ENCODE data around the gene ACOT11. TPM values are rescaled to one million over a fixed set of nuclear protein-coding genes. Genes with fewer than 3 reads are reported as not detected.

Gene ACOT11
- total RNA-seq, 1 donor from 2014 or later, result 0.51 TPM

DNA sequence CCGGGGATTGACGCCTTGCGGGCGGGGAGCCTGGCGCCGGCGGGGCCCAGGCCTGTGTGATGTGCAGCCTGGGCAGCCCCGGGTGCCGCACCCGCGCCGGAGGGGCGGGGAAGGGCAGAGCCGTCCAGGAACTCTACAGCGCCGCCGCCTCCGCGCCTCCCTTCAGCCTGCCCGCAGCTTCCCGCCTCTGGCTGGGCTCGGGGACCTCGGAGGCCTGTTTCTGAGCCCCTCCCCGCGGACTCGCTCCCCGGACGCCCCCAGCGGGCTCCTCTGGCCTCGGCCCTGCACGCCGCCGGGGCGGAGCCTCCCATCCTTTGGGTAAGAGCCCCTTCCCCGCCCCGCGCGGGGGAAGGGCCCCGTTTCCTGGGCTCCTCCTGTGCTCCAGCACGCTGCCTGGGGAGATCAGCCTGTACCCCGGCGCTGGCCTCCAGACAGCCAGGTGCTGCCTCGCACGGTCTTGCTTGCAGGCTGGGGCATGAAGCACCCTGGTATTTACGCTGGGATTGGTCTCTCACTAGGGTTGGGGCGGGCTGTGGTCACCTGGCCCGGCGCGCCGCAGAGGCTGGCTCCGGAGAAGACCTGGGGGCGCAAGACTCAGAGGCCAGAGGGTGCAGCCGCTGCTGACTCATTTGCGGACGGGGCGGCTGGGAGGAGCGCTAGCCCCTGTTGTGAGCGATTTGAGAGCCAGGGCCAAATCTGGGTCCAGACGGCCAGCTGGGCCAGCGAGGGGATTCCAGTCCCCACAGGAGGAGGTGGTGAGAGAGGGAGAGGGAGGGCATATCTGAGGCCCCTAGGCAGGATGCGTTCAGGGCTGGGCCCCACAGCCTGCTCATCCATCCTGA, 5.7 kb upstream of the ACOT11 start:
- Histone ChIP-seq H4K20me1 (ENCODE audit: low read depth) (no peaks in the 10 kb centered on the region), H3K4me2 (peak overlapping the region; percentile 78), H3K9ac (no peak overlapping the region), H3F3A (ENCODE audit: low read depth) (peaks cover 37% of the 10 kb centered on the region), H3K79me2 (ENCODE audit: low read depth) (no peaks in the 10 kb centered on the region), H3K27ac (no peak overlapping the region), H3K4me3 (peak overlapping the region; percentile 50), H3K4me1 (peaks cover 7% of the 10 kb centered on the region), H3K9me3 (ENCODE audit: low read depth) (no peaks in the 10 kb centered on the region), H2AFZ (replicated peaks) (peak overlapping the region; percentile 88), H3K36me3 (no peaks in the 10 kb centered on the region), H3K27me3 (peaks cover 20% of the 10 kb centered on the region)
- Mint-ChIP-seq H3K4me3 (peak overlapping the region; percentile 81), H3K36me3 (no peaks in the 10 kb centered on the region), H3K9me3 (peaks cover 3% of the 10 kb centered on the region), H3K4me1 (peaks cover 32% of the 10 kb centered on the region), H3K27ac (peak overlapping the region; percentile 50), H3K27me3 (ENCODE audit: insufficient read depth, low read depth) (peaks cover 11% of the 10 kb centered on the region)
- peak; percentile 86 for DNase-seq (ENCODE audit: low spot score)
- TF ChIP-seq, protein P1, sequence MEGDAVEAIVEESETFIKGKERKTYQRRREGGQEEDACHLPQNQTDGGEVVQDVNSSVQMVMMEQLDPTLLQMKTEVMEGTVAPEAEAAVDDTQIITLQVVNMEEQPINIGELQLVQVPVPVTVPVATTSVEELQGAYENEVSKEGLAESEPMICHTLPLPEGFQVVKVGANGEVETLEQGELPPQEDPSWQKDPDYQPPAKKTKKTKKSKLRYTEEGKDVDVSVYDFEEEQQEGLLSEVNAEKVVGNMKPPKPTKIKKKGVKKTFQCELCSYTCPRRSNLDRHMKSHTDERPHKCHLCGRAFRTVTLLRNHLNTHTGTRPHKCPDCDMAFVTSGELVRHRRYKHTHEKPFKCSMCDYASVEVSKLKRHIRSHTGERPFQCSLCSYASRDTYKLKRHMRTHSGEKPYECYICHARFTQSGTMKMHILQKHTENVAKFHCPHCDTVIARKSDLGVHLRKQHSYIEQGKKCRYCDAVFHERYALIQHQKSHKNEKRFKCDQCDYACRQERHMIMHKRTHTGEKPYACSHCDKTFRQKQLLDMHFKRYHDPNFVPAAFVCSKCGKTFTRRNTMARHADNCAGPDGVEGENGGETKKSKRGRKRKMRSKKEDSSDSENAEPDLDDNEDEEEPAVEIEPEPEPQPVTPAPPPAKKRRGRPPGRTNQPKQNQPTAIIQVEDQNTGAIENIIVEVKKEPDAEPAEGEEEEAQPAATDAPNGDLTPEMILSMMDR (IDR thresholded peaks at IDR 0.05), result peak; percentile 35
- no peak for TF ChIP-seq EZH2 (IDR thresholded peaks at IDR 0.05)

DNA sequence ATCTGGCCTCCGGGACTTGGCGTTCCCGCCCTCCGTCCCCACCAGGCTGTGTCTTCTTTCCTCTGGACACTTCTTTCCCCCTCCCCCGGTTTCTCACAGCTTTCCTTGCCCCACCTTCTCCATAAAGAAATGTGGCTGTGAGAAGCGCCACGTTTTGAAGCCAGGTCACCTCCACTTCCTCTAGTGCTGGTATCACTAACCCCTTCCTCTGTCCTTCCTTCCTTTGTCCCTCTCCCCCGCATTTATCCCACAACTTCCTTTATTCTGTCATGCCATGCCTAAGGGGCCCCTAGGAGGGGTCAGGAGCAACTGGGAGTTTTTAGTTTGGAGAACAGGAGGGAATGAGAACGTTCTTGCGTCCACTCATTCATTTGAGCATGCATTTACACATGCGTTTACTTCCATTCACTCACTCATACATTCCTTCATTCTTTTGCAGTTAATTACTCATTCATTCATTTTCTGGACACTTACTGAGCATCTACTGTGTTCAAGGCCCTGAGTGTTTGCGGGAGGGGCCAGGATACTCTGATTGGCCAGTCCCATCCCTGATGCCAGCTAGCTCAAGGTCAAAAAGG, 5.0 kb upstream of the ACOT11 start:
- Histone ChIP-seq H3K9me3 (ENCODE audit: low read depth) (no peaks in the 10 kb centered on the region), H3K4me1 (peaks cover 7% of the 10 kb centered on the region), H3K27me3 (peaks cover 20% of the 10 kb centered on the region), H2AFZ (replicated peaks) (peak overlapping the region; percentile 88), H3K79me2 (ENCODE audit: low read depth) (no peaks in the 10 kb centered on the region), H4K20me1 (ENCODE audit: low read depth) (no peaks in the 10 kb centered on the region), H3F3A (ENCODE audit: low read depth) (peaks cover 37% of the 10 kb centered on the region), H3K36me3 (no peaks in the 10 kb centered on the region), H3K27ac (no peak overlapping the region), H3K9ac (no peak overlapping the region), H3K4me2 (peak overlapping the region; percentile 78), H3K4me3 (peak overlapping the region; percentile 50)
- Mint-ChIP-seq H3K36me3 (no peaks in the 10 kb centered on the region), H3K4me3 (peak overlapping the region; percentile 80), H3K27me3 (ENCODE audit: insufficient read depth, low read depth) (peaks cover 11% of the 10 kb centered on the region), H3K9me3 (peaks cover 3% of the 10 kb centered on the region), H3K4me1 (peaks cover 34% of the 10 kb centered on the region), H3K27ac (peak overlapping the region; percentile 50)
- TF ChIP-seq, protein P1 (IDR thresholded peaks at IDR 0.05), result no peak
- no peak for DNase-seq (ENCODE audit: low spot score)

DNA sequence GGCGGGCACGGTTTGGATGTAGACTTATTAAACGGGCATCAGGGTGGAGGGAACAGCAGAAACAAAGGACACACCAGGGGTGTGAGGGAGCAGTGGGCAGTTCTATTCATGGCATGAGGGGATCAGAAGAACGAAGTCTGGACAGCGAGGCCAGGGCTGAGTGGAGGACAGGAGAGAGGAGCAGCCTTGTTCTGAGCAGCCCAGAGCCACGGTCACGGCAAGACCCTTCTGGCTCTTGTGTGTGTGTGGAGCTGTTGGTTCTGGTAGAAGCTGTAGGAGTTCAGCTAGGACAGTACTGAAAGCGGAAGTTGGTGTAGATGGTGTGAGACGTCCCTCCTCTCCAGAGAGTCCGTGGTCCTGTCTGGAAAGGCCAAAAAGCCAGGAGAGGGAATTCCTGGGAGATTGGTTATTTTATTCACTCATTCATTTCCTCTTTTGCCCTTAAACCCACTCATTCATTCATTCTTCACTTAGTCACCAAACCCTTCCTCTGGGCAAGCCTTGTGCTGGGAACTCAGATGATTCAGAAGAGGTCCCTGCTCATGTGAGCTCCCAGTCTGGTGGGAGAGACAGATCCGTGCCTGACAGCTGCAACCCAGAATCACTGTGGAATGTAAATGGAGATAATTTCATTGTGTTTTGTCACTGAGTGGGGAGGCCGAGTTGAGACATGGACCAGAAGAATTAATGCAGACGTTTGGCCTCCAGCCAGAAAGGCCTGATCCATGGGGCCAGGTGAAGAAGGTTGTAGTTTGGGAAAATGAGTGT, 4.1 kb upstream of the ACOT11 start:
- peaks cover 37% of the 10 kb centered on the region for H3F3A ChIP-seq (ENCODE audit: low read depth)
- no peak overlapping the region for H3K4me2 ChIP-seq
- H3K27me3 ChIP-seq, result peaks cover 20% of the 10 kb centered on the region
- Mint-ChIP-seq H3K4me3 (peak overlapping the region; percentile 4), H3K4me1 (peaks cover 39% of the 10 kb centered on the region), H3K27me3 (ENCODE audit: insufficient read depth, low read depth) (peaks cover 11% of the 10 kb centered on the region), H3K36me3 (no peaks in the 10 kb centered on the region), H3K27ac (no peak overlapping the region), H3K9me3 (peaks cover 3% of the 10 kb centered on the region)
- no peak for TF ChIP-seq EZH2phosphoT487 (IDR thresholded peaks at IDR 0.05)
- TF ChIP-seq EZH2 (IDR thresholded peaks at IDR 0.05), result no peak
- TF ChIP-seq, protein P1 (IDR thresholded peaks at IDR 0.05), result no peak
- no peak overlapping the region for H3K9ac ChIP-seq
- H4K20me1 ChIP-seq (ENCODE audit: low read depth), result no peaks in the 10 kb centered on the region
- H3K4me3 ChIP-seq, result no peak overlapping the region
- H2AFZ ChIP-seq (replicated peaks), result no peak overlapping the region
- DNase-seq (ENCODE audit: low spot score), result no peak
- H3K9me3 ChIP-seq (ENCODE audit: low read depth), result no peaks in the 10 kb centered on the region
- no peaks in the 10 kb centered on the region for H3K79me2 ChIP-seq (ENCODE audit: low read depth)
- H3K4me1 ChIP-seq, result peaks cover 7% of the 10 kb centered on the region
- no peak overlapping the region for H3K27ac ChIP-seq
- H3K36me3 ChIP-seq, result no peaks in the 10 kb centered on the region

Measured in neural progenitor cell (in vitro differentiated cells).